ENCODE measurements around the gene CCDC149. TPM values are rescaled to one million over a fixed set of nuclear protein-coding genes. Genes with fewer than 3 reads are reported as not detected.

Gene CCDC149
- total and polyA plus RNA-seq, 2 of the 4 experiments (the other 2 are of a cell fraction): 6.7 to 7.0 TPM

GRCh38 chr4:24935856-24936255 lies 23.0 kb upstream of the CCDC149 start:
- no peak for DNase-seq
- no peak overlapping the region for H4K91ac ChIP-seq (ENCODE audit: insufficient read depth, low read depth, low read length)
- peaks cover 11% of the 10 kb centered on the region for H3K9me3 ChIP-seq (ENCODE audit: control insufficient read depth, insufficient read depth, low read length)
- no peak overlapping the region for H3K14ac ChIP-seq (replicated peaks; ENCODE audit: low read depth, low read length)
- H2BK5ac ChIP-seq (ENCODE audit: low read depth, low read length, poor library complexity, severe bottlenecking): no peak overlapping the region
- no peak overlapping the region for H3K9ac ChIP-seq (ENCODE audit: low read depth, low read length)
- no peaks in the 10 kb centered on the region for H3K36me3 ChIP-seq (ENCODE audit: control insufficient read depth, insufficient read depth, low read length)
- no CpG with 5 or more reads among the region's 2 CpGs for WGBS, 2 experiments (ENCODE audit: extremely low coverage in 2 of 2, insufficient read length in 1 of 2)
- no peak overlapping the region for H2BK120ac ChIP-seq (ENCODE audit: low read depth, low read length)
- no peak for TF ChIP-seq CHD1 (IDR thresholded peaks at IDR 0.05; ENCODE audit: low read depth, low read length)
- no peak for TF ChIP-seq CEBPB (IDR thresholded peaks at IDR 0.05; ENCODE audit: low read depth, low read length)
- no peak for TF ChIP-seq BHLHE40 (IDR thresholded peaks at IDR 0.05; ENCODE audit: low read depth, low read length)
- TF ChIP-seq USF2 (IDR thresholded peaks at IDR 0.05; ENCODE audit: low read depth, low read length): no peak
- TF ChIP-seq MAZ (IDR thresholded peaks at IDR 0.05; ENCODE audit: borderline replicate concordance, low read depth, low read length): no peak
- TF ChIP-seq RAD21 (IDR thresholded peaks at IDR 0.05; ENCODE audit: low read length): no peak
- no peak for TF ChIP-seq MXI1 (IDR thresholded peaks at IDR 0.05; ENCODE audit: borderline replicate concordance, low read depth, low read length)
- no peak for TF ChIP-seq NFE2L2 (IDR thresholded peaks at IDR 0.05; ENCODE audit: low read depth, low read length)
- TF ChIP-seq CTCF (conservative IDR thresholded peaks at IDR 0.05; ENCODE audit: low read depth, low read length): no peak
- no peak for TF ChIP-seq SMC3 (IDR thresholded peaks at IDR 0.05; ENCODE audit: low read depth, low read length)
- dilution Hi-C loops (cut with HindIII; ENCODE audit: low sequenced_read_pairs, unreplicated experiment) (no loop called here), intact Hi-C loops (cut with micrococcal nuclease) (no loop called here), in situ Hi-C loops (cut with MboI; ENCODE audit: low sequenced_read_pairs) (no loop called here)
- H3K27ac ChIP-seq (ENCODE audit: insufficient read depth, low read length): no peak overlapping the region
- BruUV-seq (replicated peaks): no TSS peak
- CTCF ChIA-PET: no interaction called here
- H2AFZ ChIP-seq (replicated peaks; ENCODE audit: low read length, poor library complexity): no peak overlapping the region
- H2BK15ac ChIP-seq (ENCODE audit: low read depth, low read length): no peak overlapping the region
- POLR2A ChIA-PET (ENCODE audit: unreplicated experiment): no interaction called here
- no peak overlapping the region for H2AK9ac ChIP-seq (replicated peaks; ENCODE audit: low read depth, low read length, poor library complexity)
- H3K4ac ChIP-seq (ENCODE audit: low read depth, low read length): no peak overlapping the region
- peaks cover 2% of the 10 kb centered on the region for H3K27me3 ChIP-seq (ENCODE audit: control insufficient read depth, insufficient read depth, low read length)
- no peak overlapping the region for H4K5ac ChIP-seq (ENCODE audit: low read depth, low read length)
- no peak overlapping the region for H3K18ac ChIP-seq (ENCODE audit: low read depth, low read length)
- no peak overlapping the region for H2BK20ac ChIP-seq (ENCODE audit: low read depth, low read length)
- H2AK5ac ChIP-seq (ENCODE audit: low read depth, low read length): no peak overlapping the region
- H3K4me3 ChIP-seq (ENCODE audit: insufficient read depth, low read depth, low read length): no peak overlapping the region
- H4K8ac ChIP-seq (ENCODE audit: low read depth in 2 of 2, low read length in 2 of 2): no peak overlapping the region
- H4K20me1 ChIP-seq (ENCODE audit: insufficient read depth, low read length): no peaks in the 10 kb centered on the region
- no peak overlapping the region for H3K56ac ChIP-seq (ENCODE audit: extremely low read depth, insufficient read depth, low read length)
- no peak overlapping the region for H3K4me2 ChIP-seq (ENCODE audit: low read depth, low read length)
- no peaks in the 10 kb centered on the region for H3K4me1 ChIP-seq (ENCODE audit: control insufficient read depth, insufficient read depth, low read length)
- no peaks in the 10 kb centered on the region for H3K9me1 ChIP-seq (ENCODE audit: insufficient read depth, low read length)
- no peaks in the 10 kb centered on the region for H3K79me1 ChIP-seq (ENCODE audit: low read depth in 1 of 2, low read length in 2 of 2)
- no peak overlapping the region for H3K23ac ChIP-seq (ENCODE audit: low read depth, low read length)
- ATAC-seq (ENCODE audit: low read depth): no peak

Data from IMR-90 (cell line).